GM23248 (cell line): Measurements from ENCODE around the gene COL15A1. TPM values are rescaled to one million over a fixed set of nuclear protein-coding genes. Genes with fewer than 3 reads are reported as not detected.
A peak's percentile ranks its signal among the peaks of the same experiment; 100 is the strongest.

Experiments
- DNase-seq: peaks from one replicate; pipeline ENCODE4 v3.0.0-alpha.2; 2015
- H2AFZ ChIP-seq: fragments of 200-600 bp; sonication (generic); 2 replicates; pipeline ENCODE4 v1.6.1; 2016; ENCODE audit warnings: antibody characterized with exemption
- H3F3A ChIP-seq: fragments of 200-600 bp; sonication (generic); 2 replicates; pipeline ENCODE4 v1.6.1; 2016; ENCODE audit warnings: mild to moderate bottlenecking, antibody characterized with exemption, mixed run types; ENCODE audit not compliant: insufficient read depth
- H3K27ac ChIP-seq: fragments of 200-600 bp; sonication (generic); 2 replicates; pipeline ENCODE4 v1.5.1; 2016; ENCODE audit warnings: mild to moderate bottlenecking
- H3K27me3 ChIP-seq: fragments of 200-600 bp; sonication (generic); replicated peaks from 2 replicates; pipeline ENCODE4 v1.6.1; 2016; ENCODE audit warnings: mild to moderate bottlenecking; ENCODE audit not compliant: insufficient read depth
- H3K36me3 ChIP-seq: fragments of 200-600 bp; sonication (generic); 2 replicates; pipeline ENCODE4 v1.6.1; 2016; ENCODE audit warnings: low read depth, mild to moderate bottlenecking
- H3K4me1 ChIP-seq: fragments of 200-600 bp; sonication (generic); 2 replicates; pipeline ENCODE4 v1.6.1; 2016; ENCODE audit warnings: mild to moderate bottlenecking; ENCODE audit not compliant: insufficient read depth
- H3K4me2 ChIP-seq: fragments of 200-600 bp; sonication (generic); one replicate; pipeline ENCODE4 v1.6.1; 2016; ENCODE audit warnings: mild to moderate bottlenecking; ENCODE audit not compliant: unreplicated experiment
- H3K4me3 ChIP-seq: fragments of 200-600 bp; sonication (generic); 2 replicates; pipeline ENCODE4 v1.5.1; 2016; ENCODE audit warnings: mild to moderate bottlenecking
- H3K79me2 ChIP-seq: fragments of 200-600 bp; sonication (generic); 2 replicates; pipeline ENCODE4 v1.6.1; 2016; ENCODE audit warnings: mild to moderate bottlenecking; ENCODE audit not compliant: insufficient read depth
- H3K9ac ChIP-seq: fragments of 200-600 bp; sonication (generic); 2 replicates; pipeline ENCODE4 v1.6.1; 2016; ENCODE audit warnings: mild to moderate bottlenecking
- H3K9me2 ChIP-seq: fragments of 200-600 bp; sonication (generic); 2 replicates; pipeline ENCODE4 v1.6.1; 2016; ENCODE audit warnings: mixed run types, mild to moderate bottlenecking, moderate library complexity; ENCODE audit not compliant: insufficient read depth
- H3K9me3 ChIP-seq: fragments of 200-600 bp; sonication (generic); one replicate; pipeline ENCODE4 v1.6.1; 2017; ENCODE audit warnings: low read depth
- H4K20me1 ChIP-seq: fragments of 200-600 bp; sonication (generic); 2 replicates; pipeline ENCODE4 v1.6.0; 2016; ENCODE audit not compliant: insufficient read depth
- EZH2 ChIP-seq: fragments of 200-600 bp; sonication (generic); IDR thresholded peaks from 2 replicates; pipeline ENCODE4 v1.6.1; 2018; ENCODE audit warnings: antibody characterized with exemption, mild to moderate bottlenecking; ENCODE audit not compliant: insufficient read depth, poor library complexity, severe bottlenecking
- EZH2phosphoT487 ChIP-seq: fragments of 200-600 bp; sonication (generic); IDR thresholded peaks from 2 replicates; pipeline ENCODE4 v1.6.1; 2018; ENCODE audit warnings: antibody characterized with exemption, moderate library complexity, mild to moderate bottlenecking, low read depth; ENCODE audit not compliant: insufficient read depth
- WGBS, 2 experiments: methylation state at CpG; one replicate each; pipeline ENCODE4 v1.1.6; 2015 to 2017; ENCODE audit warnings: low lambda C conversion rate in 2 of 2, low coverage in 1 of 2; ENCODE audit errors: missing lambda C conversion rate in 2 of 2; 5-methylcytosine and 5-hydroxymethylcytosine counted together
- in situ Hi-C: fragments of 300-500 bp; cut with MboI; formaldehyde crosslinking; loops from 2 replicates; pipeline ENCODE4 v1.15.0; 2020
- polyA plus RNA-seq: library from polyadenylated mRNA; unstranded; fragments of >200 nt; fragmentation: Nextera tagmentation; extraction: Ambion mirVana; gene quantifications from 2 replicates; pipeline ENCODE4 v1.2.1, GENCODE V29; 2016
- total RNA-seq: library from RNA; depleted of rRNA; stranded (reverse); fragments of >200 nt; shearing (Covaris generic); gene quantifications from 2 replicates; pipeline ENCODE4 v1.2.3, GENCODE V29; 2014

Gene COL15A1
- total and polyA plus RNA-seq, 2 experiments from 2014 or later: 9.7 to 16.8 TPM

DNA sequence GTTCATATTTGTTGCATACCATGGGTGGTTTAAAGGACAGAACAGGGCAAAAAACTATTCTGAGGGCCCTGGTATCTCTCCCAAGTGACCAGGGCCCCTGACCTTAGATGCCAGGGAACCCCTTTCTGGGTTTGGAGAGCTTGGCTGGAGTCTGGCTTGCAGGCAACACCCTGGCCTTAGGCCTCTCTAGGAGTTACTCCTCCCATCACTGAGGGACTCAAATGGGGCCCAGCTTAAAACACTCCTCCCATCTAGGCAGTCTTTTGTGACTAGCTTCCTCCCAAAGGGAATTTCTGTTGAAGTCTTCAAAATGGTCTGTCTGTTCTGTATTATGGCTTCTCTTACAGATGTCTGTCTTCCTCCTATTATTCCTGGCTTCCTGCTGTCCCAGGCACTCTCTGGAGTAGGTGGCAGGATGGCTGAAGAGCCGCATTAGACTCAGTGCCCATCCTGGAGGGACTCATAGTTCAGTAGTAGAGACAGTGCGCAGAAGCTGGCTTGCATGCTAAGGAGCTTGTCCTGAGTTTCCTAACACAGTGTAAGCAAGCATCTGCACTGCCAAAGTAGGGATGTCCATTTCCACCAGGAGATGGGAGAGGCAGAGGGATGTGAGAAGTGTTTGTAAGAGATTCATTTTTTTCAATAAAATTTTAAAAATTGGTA lies 10.0 kb downstream of the COL15A1 start:
- in situ Hi-C loops: no loop called here
- no peak for TF ChIP-seq EZH2
- TF ChIP-seq EZH2phosphoT487: no peak
- no peak overlapping the region for H3K4me3 ChIP-seq
- H3K9me2 ChIP-seq: no peaks in the 10 kb centered on the region
- no peaks in the 10 kb centered on the region for H3K79me2 ChIP-seq
- peaks cover 8% of the 10 kb centered on the region; the same call in 1 of the 2 replicates for H3K4me1 ChIP-seq
- no peak overlapping the region for H3K27ac ChIP-seq
- H3K9ac ChIP-seq: no peak overlapping the region
- DNase-seq: no peak
- no peak overlapping the region for H2AFZ ChIP-seq
- 72 to 83% methylated on average over 2 of the region's 2 CpGs for WGBS, 2 experiments
- H3K9me3 ChIP-seq: no peaks in the 10 kb centered on the region
- no peak overlapping the region for H3K4me2 ChIP-seq
- H3F3A ChIP-seq: peaks cover 8% of the 10 kb centered on the region; the same call in 1 of the 2 replicates
- H3K36me3 ChIP-seq: no peaks in the 10 kb centered on the region
- H4K20me1 ChIP-seq: no peaks in the 10 kb centered on the region
- H3K27me3 ChIP-seq: no peaks in the 10 kb centered on the region

DNA sequence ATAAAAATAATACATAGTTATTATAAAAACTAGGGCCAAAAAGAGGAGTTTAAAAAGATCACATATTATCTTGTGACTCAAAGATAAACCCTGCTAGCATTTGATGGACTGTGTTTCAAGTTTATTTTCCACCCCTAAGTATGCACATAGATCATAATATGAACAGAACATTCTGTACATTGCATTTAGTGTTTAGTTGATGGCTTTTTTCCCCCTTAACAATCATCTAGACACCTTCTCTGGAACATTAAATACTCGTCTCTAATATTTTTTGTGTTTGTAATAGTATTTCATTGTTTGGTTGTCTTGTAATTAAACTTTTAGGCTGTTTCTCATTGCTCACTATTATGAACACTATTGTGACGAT lies 10.5 kb downstream of the COL15A1 start:
- 80 to 89% methylated on average over 2 of the region's 2 CpGs for WGBS, 2 experiments
- no peaks in the 10 kb centered on the region for H3K27me3 ChIP-seq
- no peak for TF ChIP-seq EZH2
- TF ChIP-seq EZH2phosphoT487: no peak
- H3K9ac ChIP-seq: no peak overlapping the region
- in situ Hi-C loops: no loop called here
- no peaks in the 10 kb centered on the region for H3K36me3 ChIP-seq
- no peak overlapping the region for H2AFZ ChIP-seq
- H3K27ac ChIP-seq: no peak overlapping the region
- H3K9me3 ChIP-seq: no peaks in the 10 kb centered on the region
- no peaks in the 10 kb centered on the region for H3K9me2 ChIP-seq
- H4K20me1 ChIP-seq: no peaks in the 10 kb centered on the region
- no peak for DNase-seq
- H3F3A ChIP-seq: peaks cover 11% of the 10 kb centered on the region; the same call in 1 of the 2 replicates
- peaks cover 13% of the 10 kb centered on the region; the same call in 1 of the 2 replicates for H3K4me1 ChIP-seq
- H3K4me3 ChIP-seq: no peak overlapping the region
- H3K79me2 ChIP-seq: no peaks in the 10 kb centered on the region
- H3K4me2 ChIP-seq: no peak overlapping the region

GRCh38 chr9:98955259-98955658 lies 11.6 kb downstream of the COL15A1 start:
- Histone ChIP-seq H4K20me1 (no peaks in the 10 kb centered on the region), H2AFZ (no peak overlapping the region), H3K4me3 (no peak overlapping the region), H3K27ac (no peak overlapping the region), H3K36me3 (no peaks in the 10 kb centered on the region), H3K79me2 (no peaks in the 10 kb centered on the region), H3K9me2 (no peaks in the 10 kb centered on the region), H3K9ac (no peak overlapping the region), H3K4me2 (no peak overlapping the region), H3K9me3 (no peaks in the 10 kb centered on the region), H3K27me3 (no peaks in the 10 kb centered on the region), H3F3A (peaks cover 15% of the 10 kb centered on the region; the same call in 1 of the 2 replicates), H3K4me1 (peaks cover 20% of the 10 kb centered on the region; the same call in 1 of the 2 replicates)
- no peak for TF ChIP-seq EZH2
- no peak for TF ChIP-seq EZH2phosphoT487
- DNase-seq: no peak
- WGBS, 2 experiments: 85 to 97% methylated on average over 3 of the region's 3 CpGs
- in situ Hi-C loops: no loop called here

DNA sequence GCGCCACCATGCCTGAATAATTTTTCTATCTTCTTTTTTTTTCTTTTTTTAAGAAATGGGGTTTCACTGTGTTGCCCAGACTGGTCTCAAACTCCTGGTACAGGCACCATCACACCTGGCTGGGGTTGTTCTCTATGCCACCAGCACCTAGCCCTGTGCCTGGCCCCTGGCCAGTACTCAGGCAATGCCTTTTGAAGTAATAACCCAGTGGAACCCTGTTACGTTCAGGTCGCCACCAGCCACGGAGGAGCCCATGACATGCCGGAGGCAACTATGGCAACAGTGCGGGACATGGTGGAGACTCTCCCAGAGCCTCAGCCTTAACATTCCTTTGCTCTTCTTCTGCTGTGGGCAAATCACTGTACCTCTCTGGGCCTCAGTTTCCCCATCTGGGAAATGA lies 14.1 kb downstream of the COL15A1 start:
- Histone ChIP-seq H3K36me3 (no peaks in the 10 kb centered on the region), H3K4me1 (peaks cover 33% of the 10 kb centered on the region), H3K4me2 (peak overlapping the region; percentile 42), H2AFZ (peak overlapping the region; percentile 72), H3K9ac (peak overlapping the region; percentile 77), H3K79me2 (no peaks in the 10 kb centered on the region), H3K27me3 (no peaks in the 10 kb centered on the region), H3K9me3 (no peaks in the 10 kb centered on the region), H3F3A (peaks cover 21% of the 10 kb centered on the region), H4K20me1 (no peaks in the 10 kb centered on the region), H3K27ac (peak overlapping the region; percentile 90), H3K4me3 (no peak overlapping the region), H3K9me2 (no peaks in the 10 kb centered on the region)
- in situ Hi-C loops: no loop called here
- 62 to 65% methylated on average over 6 of the region's 6 CpGs for WGBS, 2 experiments
- DNase-seq: no peak
- no peak for TF ChIP-seq EZH2phosphoT487
- TF ChIP-seq EZH2: no peak
